Mesenteric fat pad (tissue), 1 donor: ENCODE measurements around the gene ERVMER34-1. TPM values are rescaled to one million over a fixed set of nuclear protein-coding genes. Genes with fewer than 3 reads are reported as not detected.

Experiments
- microRNA-seq: library from miRNA; unstranded; fragments of <30 nt; microRNA quantifications from one replicate; pipeline ENCODE4 v1.2.0, GENCODE V29; 2020; ENCODE audit warnings: borderline number of aligned reads
- total RNA-seq: library from RNA; stranded (reverse); fragmentation: NEBNext Ultra II Directional; extraction: Animal tissue kit (Norgen Biotek cat#: 25700); gene quantifications from one replicate; pipeline ENCODE4 v1.2.1, GENCODE V29; 2021
- donor health status: DM: yes; HTN: yes; CAD: no.

ERVMER34-1 gene
- total RNA-seq, 1 donor from 2014 or later = not detected

Small RNAs within 50 kb of the gene (microRNA-seq; reads per million reads assigned to microRNA genes)
- not detected for gene MIR4449

Other genes starting within 250 kb of the ERVMER34-1 start
- 18.3 TPM for gene USP46, start 92.1 kb downstream of the ERVMER34-1 start, total RNA-seq
- 0.77 TPM for gene RASL11B, start 110.9 kb upstream of the ERVMER34-1 start, total RNA-seq